PC-3 (cell line): ENCODE results near the gene POLD1. TPM values are rescaled to one million over a fixed set of nuclear protein-coding genes. Genes with fewer than 3 reads are reported as not detected.

Experiments used
- ATAC-seq: fragments of 200-7000 bp; cut with Tn5 transposase; 2 replicates; pipeline ENCODE4 v1.9.1; 2020; ENCODE audit warnings: mild to moderate bottlenecking, moderate library complexity
- BruUV-seq: library from RNA; stranded (reverse); fragments of 400-500 nt; replicated peaks from 2 replicates; lab custom pipeline; 2021; lab: Mats Ljungman, UMichigan
- CTCF ChIA-PET: fragments of 300-600 bp; sonication (Branson Sonifier 250); formaldehyde crosslinking; loops from one replicate; lab custom pipeline; 2022; ENCODE audit warnings: antibody characterized with exemption; lab: Charles Lee
- POLR2A ChIA-PET: fragments of 300-600 bp; sonication (Branson Sonifier 250); formaldehyde crosslinking; loops from one replicate; lab custom pipeline; 2022; ENCODE audit warnings: antibody characterized with exemption; ENCODE audit not compliant: unreplicated experiment; lab: Charles Lee
- DNase-seq: peaks from one replicate; pipeline ENCODE4 v3.0.0-alpha.2; 2015
- H2AFZ ChIP-seq: fragments of 300-600 bp; sonication (generic); 2 replicates; pipeline ENCODE4 v1.6.0; 2016; ENCODE audit warnings: antibody characterized with exemption, low read length
- H3F3A ChIP-seq: fragments of 300-600 bp; sonication (generic); one replicate; pipeline ENCODE4 v1.6.0; 2017; ENCODE audit warnings: antibody characterized with exemption, low read length, control low read depth, mild to moderate bottlenecking; ENCODE audit not compliant: unreplicated experiment
- H3K27ac ChIP-seq: fragments of 300-600 bp; sonication (generic); 2 replicates; pipeline ENCODE4 v1.5.1; 2016; ENCODE audit warnings: mild to moderate bottlenecking, low read length
- H3K27me3 ChIP-seq: fragments of 300-600 bp; sonication (generic); 2 replicates; pipeline ENCODE4 v1.6.1; 2016; ENCODE audit warnings: low read length, mixed read lengths
- H3K36me3 ChIP-seq: fragments of 300-600 bp; sonication (generic); 2 replicates; pipeline ENCODE4 v1.6.1; 2016; ENCODE audit warnings: low read depth, mixed run types, low read length, mixed read lengths
- H3K4me1 ChIP-seq: fragments of 300-600 bp; sonication (generic); 2 replicates; pipeline ENCODE4 v1.5.1; 2016; ENCODE audit warnings: low read length; ENCODE audit not compliant: insufficient read depth
- H3K4me2 ChIP-seq: fragments of 300-600 bp; sonication (generic); 2 replicates; pipeline ENCODE4 v1.6.0; 2016; ENCODE audit warnings: low read length
- H3K4me3 ChIP-seq: fragments of 300-600 bp; sonication (generic); 2 replicates; pipeline ENCODE4 v1.5.1; 2016; ENCODE audit warnings: mild to moderate bottlenecking, low read length, mixed read lengths
- H3K79me2 ChIP-seq: fragments of 300-600 bp; sonication (generic); 2 replicates; pipeline ENCODE4 v1.6.1; 2017; ENCODE audit warnings: low read length, mixed read lengths
- H3K9ac ChIP-seq: fragments of 300-600 bp; sonication (generic); 2 replicates; pipeline ENCODE4 v1.6.0; 2016; ENCODE audit warnings: mild to moderate bottlenecking, low read length
- H3K9me2 ChIP-seq: fragments of 300-600 bp; sonication (generic); replicated peaks from 2 replicates; pipeline ENCODE4 v1.6.1; 2016; ENCODE audit warnings: mixed run types, low read length, mixed read lengths
- H3K9me3 ChIP-seq: fragments of 300-600 bp; sonication (generic); 2 replicates; pipeline ENCODE4 v1.6.1; 2016; ENCODE audit warnings: low read length, mixed read lengths
- H4K20me1 ChIP-seq: fragments of 300-600 bp; sonication (generic); 2 replicates; pipeline ENCODE4 v1.6.1; 2016; ENCODE audit warnings: low read length, mixed read lengths
- EZH2 ChIP-seq: fragments of 300-600 bp; sonication (generic); IDR thresholded peaks from one replicate; pipeline ENCODE4 v1.6.1; 2017; ENCODE audit warnings: antibody characterized with exemption, mild to moderate bottlenecking, low read length; ENCODE audit not compliant: unreplicated experiment
- EZH2phosphoT487 ChIP-seq: fragments of 300-600 bp; sonication (generic); IDR thresholded peaks from 2 replicates; pipeline ENCODE4 v1.6.1; 2018; ENCODE audit warnings: mild to moderate bottlenecking, antibody characterized with exemption, low read length, borderline replicate concordance
- intact Hi-C: fragments of 100-400 bp; cut with micrococcal nuclease; formaldehyde crosslinking; loops from 2 replicates; pipeline ENCODE4 v1.9.0; 2023
- total RNA-seq: library from RNA; depleted of rRNA; stranded (reverse); fragments of >200 nt; gene quantifications from 2 replicates; pipeline ENCODE4 v1.2.3, GENCODE V29; 2014
- TF ChIP-seq, protein P1 (sequence below): fragments of 300-600 bp; sonication (generic); conservative IDR thresholded peaks from 2 replicates; pipeline ENCODE4 v1.5.1; 2017; ENCODE audit warnings: antibody characterized with exemption, low read depth, mild to moderate bottlenecking, low read length

POLD1 gene
- total RNA-seq, 1 experiment from 2014 or later: 165 TPM

DNA sequence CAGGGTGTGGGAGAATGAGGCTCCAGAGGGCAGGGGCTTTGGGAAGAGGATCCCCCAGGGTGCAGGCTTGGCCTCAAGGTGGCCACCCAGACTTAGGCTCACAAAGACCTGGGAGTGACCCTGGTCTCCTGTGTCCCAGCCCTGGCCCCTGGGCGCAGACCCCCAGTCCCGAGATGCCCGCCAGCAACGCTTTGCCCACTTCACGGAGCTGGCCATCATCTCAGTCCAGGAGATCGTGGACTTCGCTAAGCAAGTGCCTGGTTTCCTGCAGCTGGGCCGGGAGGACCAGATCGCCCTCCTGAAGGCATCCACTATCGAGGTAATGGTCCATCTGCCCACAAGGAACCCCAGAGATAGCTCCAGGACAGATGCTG, 5.3 kb upstream of the POLD1 start:
- no peak overlapping the region for H3K9ac ChIP-seq
- no peaks in the 10 kb centered on the region for H3K27me3 ChIP-seq
- CTCF ChIA-PET: no interaction called here
- H3K4me2 ChIP-seq: no peak overlapping the region
- H3K79me2 ChIP-seq: peaks cover 8% of the 10 kb centered on the region; the same call in 1 of the 2 replicates
- peaks cover 3% of the 10 kb centered on the region for H3F3A ChIP-seq
- TF ChIP-seq, protein P1, sequence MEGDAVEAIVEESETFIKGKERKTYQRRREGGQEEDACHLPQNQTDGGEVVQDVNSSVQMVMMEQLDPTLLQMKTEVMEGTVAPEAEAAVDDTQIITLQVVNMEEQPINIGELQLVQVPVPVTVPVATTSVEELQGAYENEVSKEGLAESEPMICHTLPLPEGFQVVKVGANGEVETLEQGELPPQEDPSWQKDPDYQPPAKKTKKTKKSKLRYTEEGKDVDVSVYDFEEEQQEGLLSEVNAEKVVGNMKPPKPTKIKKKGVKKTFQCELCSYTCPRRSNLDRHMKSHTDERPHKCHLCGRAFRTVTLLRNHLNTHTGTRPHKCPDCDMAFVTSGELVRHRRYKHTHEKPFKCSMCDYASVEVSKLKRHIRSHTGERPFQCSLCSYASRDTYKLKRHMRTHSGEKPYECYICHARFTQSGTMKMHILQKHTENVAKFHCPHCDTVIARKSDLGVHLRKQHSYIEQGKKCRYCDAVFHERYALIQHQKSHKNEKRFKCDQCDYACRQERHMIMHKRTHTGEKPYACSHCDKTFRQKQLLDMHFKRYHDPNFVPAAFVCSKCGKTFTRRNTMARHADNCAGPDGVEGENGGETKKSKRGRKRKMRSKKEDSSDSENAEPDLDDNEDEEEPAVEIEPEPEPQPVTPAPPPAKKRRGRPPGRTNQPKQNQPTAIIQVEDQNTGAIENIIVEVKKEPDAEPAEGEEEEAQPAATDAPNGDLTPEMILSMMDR: no peak
- TF ChIP-seq EZH2 (no peak), EZH2phosphoT487 (no peak)
- H3K9me3 ChIP-seq: no peaks in the 10 kb centered on the region
- peaks cover 21% of the 10 kb centered on the region for H3K4me1 ChIP-seq
- no peak overlapping the region for H3K27ac ChIP-seq
- no TSS peak for BruUV-seq
- H3K9me2 ChIP-seq: no peaks in the 10 kb centered on the region
- POLR2A ChIA-PET: no interaction called here
- no peak overlapping the region for H2AFZ ChIP-seq
- ATAC-seq (no peak), DNase-seq (no peak)
- peaks cover 30% of the 10 kb centered on the region for H3K36me3 ChIP-seq
- no peak overlapping the region for H3K4me3 ChIP-seq
- intact Hi-C loops: no loop called here
- peaks cover 14% of the 10 kb centered on the region for H4K20me1 ChIP-seq

- Histone ChIP-seq H3K36me3 (peaks cover 30% of the 10 kb centered on the region), H3F3A (peaks cover 3% of the 10 kb centered on the region), H4K20me1 (peaks cover 14% of the 10 kb centered on the region), H3K4me1 (peaks cover 15% of the 10 kb centered on the region; the same call in 1 of the 2 replicates), H3K27me3 (no peaks in the 10 kb centered on the region), H3K79me2 (peaks cover 12% of the 10 kb centered on the region), H3K27ac (no peak overlapping the region), H3K4me3 (no peak overlapping the region), H3K4me2 (no peak overlapping the region), H3K9me3 (no peaks in the 10 kb centered on the region), H3K9ac (no peak overlapping the region), H2AFZ (no peak overlapping the region), H3K9me2 (no peaks in the 10 kb centered on the region)
- no TSS peak for BruUV-seq
- no peak for TF ChIP-seq EZH2
- no peak for TF ChIP-seq EZH2phosphoT487
- TF ChIP-seq, protein P1: 0 out of 2 replicates have a peak, but pooled peaks have one; percentile 16
- intact Hi-C loops: no loop called here
- DNase-seq (no peak), ATAC-seq (no peak)
- ChIA-PET CTCF (no interaction called here), POLR2A (no interaction called here)
These were observed 4.5 kb upstream of the POLD1 start for GRCh38 chr19:50379602-50380001.

DNA sequence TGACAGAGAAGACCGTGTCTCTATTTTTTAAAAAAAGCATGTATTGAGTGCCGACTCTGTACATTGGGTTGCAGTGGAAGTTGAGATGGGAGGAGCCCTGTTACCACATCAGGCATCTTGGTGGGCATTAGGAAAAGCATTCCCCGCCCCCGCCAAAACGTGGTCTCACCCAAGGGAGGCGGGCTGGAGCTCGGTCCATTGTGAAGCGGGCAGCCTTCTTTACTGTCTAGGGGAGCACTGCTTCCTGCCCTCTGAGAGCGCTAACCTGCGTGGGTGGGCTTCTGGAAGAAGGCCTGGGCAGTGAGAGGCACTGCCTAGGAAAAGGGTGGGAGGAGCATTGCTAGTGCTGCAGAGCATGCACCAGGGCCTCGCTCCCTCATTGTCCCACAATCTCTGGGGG, 4.0 kb upstream of the POLD1 start:
- BruUV-seq: no TSS peak

More for the DNA sequence above, 4.0 kb upstream of the POLD1 start:
- Histone ChIP-seq H3K36me3 (peaks cover 30% of the 10 kb centered on the region), H3K27me3 (no peaks in the 10 kb centered on the region), H3K4me2 (no peak overlapping the region), H3K9ac (no peak overlapping the region), H3K9me3 (no peaks in the 10 kb centered on the region), H3K4me3 (no peak overlapping the region), H3K4me1 (peaks cover 12% of the 10 kb centered on the region; the same call in 1 of the 2 replicates), H3K79me2 (peaks cover 18% of the 10 kb centered on the region), H3K27ac (no peak overlapping the region), H3F3A (peaks cover 3% of the 10 kb centered on the region), H2AFZ (no peak overlapping the region), H3K9me2 (no peaks in the 10 kb centered on the region), H4K20me1 (peaks cover 14% of the 10 kb centered on the region)
- no peak for ATAC-seq
- CTCF ChIA-PET: no interaction called here
- intact Hi-C loops: no loop called here
- TF ChIP-seq EZH2phosphoT487 (no peak), EZH2 (no peak)
- TF ChIP-seq, protein P1: no peak
- POLR2A ChIA-PET: interaction anchor here (0.6 kb wide), 1 partner anchor 1764 kb away, joined by 4 read pairs; no protein-coding TSS in a partner anchor
- no peak for DNase-seq
